Panc1 (cell line): ENCODE data around the gene ATP6V1D. TPM values are rescaled to one million over a fixed set of nuclear protein-coding genes. Genes with fewer than 3 reads are reported as not detected.

ENCODE experiments used
- ATAC-seq: fragments of 200-7000 bp; cut with Tn5 transposase; 2 replicates; pipeline ENCODE4 v1.9.1; 2020; ENCODE audit warnings: mild to moderate bottlenecking, moderate library complexity
- BruUV-seq: library from RNA; stranded (reverse); fragments of 400-500 nt; replicated peaks from 2 replicates; lab custom pipeline; 2021; lab: Mats Ljungman, UMichigan
- CTCF ChIA-PET: fragments of 300-600 bp; sonication (Branson Sonifier 250); formaldehyde crosslinking; loops from one replicate; lab custom pipeline; 2022; ENCODE audit warnings: antibody characterized with exemption; lab: Charles Lee
- POLR2A ChIA-PET: fragments of 300-600 bp; sonication (Branson Sonifier 250); formaldehyde crosslinking; loops from one replicate; lab custom pipeline; 2022; ENCODE audit warnings: antibody characterized with exemption; lab: Charles Lee
- DNase-seq: peaks from one replicate; pipeline ENCODE4 v3.0.0-alpha.2; 2010; ENCODE audit warnings: low read depth, low spot score
- H3K27ac ChIP-seq: 2 replicates; pipeline ENCODE4 v1.5.1; 2011; ENCODE audit warnings: mild to moderate bottlenecking, low read length, inconsistent platforms
- H3K27me3 ChIP-seq: fragments of 200-500 bp; sonication (Bioruptor generic); 2 replicates; pipeline ENCODE4 v1.6.0; 2014; ENCODE audit warnings: low read length, inconsistent platforms; ENCODE audit not compliant: control insufficient read depth, insufficient read depth
- H3K36me3 ChIP-seq: fragments of 200-500 bp; sonication (Bioruptor generic); 2 replicates; pipeline ENCODE4 v1.5.1; 2014; ENCODE audit warnings: inconsistent platforms, mild to moderate bottlenecking, low read length, moderate library complexity; ENCODE audit not compliant: control insufficient read depth, insufficient read depth
- H3K4me1 ChIP-seq: 2 replicates; pipeline ENCODE4 v1.5.1; 2011; ENCODE audit warnings: inconsistent platforms, mild to moderate bottlenecking, low read length, moderate library complexity; ENCODE audit not compliant: control insufficient read depth, insufficient read depth
- H3K4me3 ChIP-seq, 2 experiments: 2 replicates each; pipeline ENCODE4 v1.5.1; 2011 to 2012; ENCODE audit warnings: low read depth in 2 of 2, low read length in 2 of 2, mild to moderate bottlenecking in 2 of 2, inconsistent platforms in 1 of 2, moderate library complexity in 1 of 2
- H3K9me3 ChIP-seq: fragments of 200-500 bp; sonication (Bioruptor generic); 2 replicates; pipeline ENCODE4 v1.5.1; 2014; ENCODE audit warnings: low read depth, mild to moderate bottlenecking, inconsistent platforms, low read length, moderate library complexity; ENCODE audit not compliant: control insufficient read depth, insufficient read depth
- CTCF ChIP-seq: fragments of 450-650 bp; IDR thresholded peaks from 2 replicates; pipeline ENCODE4 v1.5.1; 2017; ENCODE audit warnings: mild to moderate bottlenecking
- POLR2AphosphoS5 ChIP-seq: IDR thresholded peaks from 2 replicates; pipeline ENCODE4 v1.6.1; 2012; ENCODE audit warnings: mild to moderate bottlenecking, low read depth, low read length, moderate library complexity
- TCF7L2 ChIP-seq: IDR thresholded peaks from 2 replicates; pipeline ENCODE4 v1.6.1; 2011; ENCODE audit warnings: mild to moderate bottlenecking, low read depth, low read length, inconsistent platforms
- in situ Hi-C: cut with HindIII; loops from 2 replicates; pipeline ENCODE4 v1.10.0; 2016; ENCODE audit warnings: low sequenced_read_pairs, low pct_unique_long_range_greater_than_20kb
- intact Hi-C: fragments of 100-400 bp; cut with micrococcal nuclease; formaldehyde crosslinking; loops from one replicate; pipeline ENCODE4 v1.10.0; 2022; ENCODE audit not compliant: unreplicated experiment
- total RNA-seq: library from RNA; stranded (reverse); gene quantifications from one replicate; pipeline ENCODE4 v1.2.1, GENCODE V29; 2021; ENCODE audit not compliant: unreplicated experiment

The ATP6V1D gene
- total RNA-seq, 1 experiment from 2014 or later = 68.6 TPM

- 0 out of 2 replicates have a peak, but pooled peaks have one; percentile 10 for TF ChIP-seq CTCF
- TF ChIP-seq POLR2AphosphoS5 = no peak
- Histone ChIP-seq H3K27ac (no peak overlapping the region), H3K27me3 (no peaks in the 10 kb centered on the region), H3K9me3 (no peaks in the 10 kb centered on the region), H3K4me1 (peaks cover 7% of the 10 kb centered on the region), H3K36me3 (peaks cover 46% of the 10 kb centered on the region; the same call in 1 of the 2 replicates), H3K4me3 (no peak overlapping the region)
- peak; percentile 62; the same call in 1 of the 2 replicates for ATAC-seq
- in situ Hi-C loops = no loop called here
- DNase-seq = no peak
- ChIA-PET POLR2A (no interaction called here), CTCF (no interaction called here)
- intact Hi-C loops = no loop called here
- BruUV-seq = no TSS peak
These were observed 13.7 kb upstream of the ATP6V1D start for GRCh38 chr14:67373347-67373746.

- ChIA-PET POLR2A (no interaction called here), CTCF (no interaction called here)
- H3K27ac ChIP-seq = no peak overlapping the region
- in situ Hi-C loops = no loop called here
- no peak overlapping the region for H3K4me3 ChIP-seq
- H3K36me3 ChIP-seq = peaks cover 50% of the 10 kb centered on the region
- H3K27me3 ChIP-seq = no peaks in the 10 kb centered on the region
- ATAC-seq (no peak), DNase-seq (no peak)
- no peak for TF ChIP-seq CTCF
- no peak for TF ChIP-seq TCF7L2
- no peaks in the 10 kb centered on the region for H3K9me3 ChIP-seq
- intact Hi-C loops = no loop called here
- H3K4me1 ChIP-seq = peaks cover 7% of the 10 kb centered on the region
- BruUV-seq = no TSS peak
These were observed 13.2 kb upstream of the ATP6V1D start for GRCh38 chr14:67372833-67373232.

GRCh38 chr14:67371247-67372148, 11.9 kb upstream of the ATP6V1D start:
- intact Hi-C loops = no loop called here
- TF ChIP-seq TCF7L2 = no peak
- DNase-seq (no peak), ATAC-seq (peak; percentile 67; the same call in 1 of the 2 replicates)
- no peaks in the 10 kb centered on the region for H3K9me3 ChIP-seq
- H3K27me3 ChIP-seq = no peaks in the 10 kb centered on the region
- H3K4me3 ChIP-seq = no peak overlapping the region
- ChIA-PET POLR2A (no interaction called here), CTCF (no interaction called here)
- peaks cover 7% of the 10 kb centered on the region for H3K4me1 ChIP-seq
- H3K36me3 ChIP-seq = peaks cover 55% of the 10 kb centered on the region
- no TSS peak for BruUV-seq
- in situ Hi-C loops = no loop called here
- no peak overlapping the region for H3K27ac ChIP-seq
